Measurements from ENCODE around the gene SPDYE18.
"Not testable (repeated sequence)": the region's sequence is repeated elsewhere in the genome, so short reads cannot be mapped to it uniquely, and the experiment has no call there.

DNA sequence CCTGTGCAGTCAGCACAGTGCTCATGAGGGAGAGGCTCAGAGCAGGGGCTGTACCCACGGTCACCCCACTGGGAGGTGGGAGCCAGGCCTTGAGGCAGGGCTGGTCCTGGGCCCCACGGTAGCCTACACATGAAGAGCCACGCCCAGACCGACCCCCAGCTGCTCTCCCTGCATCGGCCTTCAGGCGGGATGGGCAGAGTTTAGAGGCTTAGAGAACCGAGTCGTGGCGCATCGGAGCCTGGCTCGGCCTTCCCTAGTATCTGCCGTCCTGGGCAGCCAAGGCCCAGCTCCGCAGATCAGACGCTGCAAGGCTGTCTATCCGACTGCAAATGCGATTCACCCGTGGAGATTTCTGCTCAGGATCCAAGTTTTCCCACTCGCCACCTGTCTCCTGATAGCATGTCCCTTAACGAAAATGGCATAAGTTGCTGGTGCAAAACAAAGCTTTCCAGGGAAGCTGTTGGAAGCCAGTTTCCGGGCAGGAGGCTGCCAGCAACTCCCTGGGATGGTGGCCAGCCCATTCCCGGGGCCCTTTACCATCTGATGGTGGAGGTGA lies 59.6 kb downstream of the SPDYE18 start:
- TF ChIP-seq, protein P1, sequence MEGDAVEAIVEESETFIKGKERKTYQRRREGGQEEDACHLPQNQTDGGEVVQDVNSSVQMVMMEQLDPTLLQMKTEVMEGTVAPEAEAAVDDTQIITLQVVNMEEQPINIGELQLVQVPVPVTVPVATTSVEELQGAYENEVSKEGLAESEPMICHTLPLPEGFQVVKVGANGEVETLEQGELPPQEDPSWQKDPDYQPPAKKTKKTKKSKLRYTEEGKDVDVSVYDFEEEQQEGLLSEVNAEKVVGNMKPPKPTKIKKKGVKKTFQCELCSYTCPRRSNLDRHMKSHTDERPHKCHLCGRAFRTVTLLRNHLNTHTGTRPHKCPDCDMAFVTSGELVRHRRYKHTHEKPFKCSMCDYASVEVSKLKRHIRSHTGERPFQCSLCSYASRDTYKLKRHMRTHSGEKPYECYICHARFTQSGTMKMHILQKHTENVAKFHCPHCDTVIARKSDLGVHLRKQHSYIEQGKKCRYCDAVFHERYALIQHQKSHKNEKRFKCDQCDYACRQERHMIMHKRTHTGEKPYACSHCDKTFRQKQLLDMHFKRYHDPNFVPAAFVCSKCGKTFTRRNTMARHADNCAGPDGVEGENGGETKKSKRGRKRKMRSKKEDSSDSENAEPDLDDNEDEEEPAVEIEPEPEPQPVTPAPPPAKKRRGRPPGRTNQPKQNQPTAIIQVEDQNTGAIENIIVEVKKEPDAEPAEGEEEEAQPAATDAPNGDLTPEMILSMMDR (IDR thresholded peaks at IDR 0.05), result not testable (repeated sequence)
- TF ChIP-seq POLR2A (IDR thresholded peaks at IDR 0.05), result not testable (repeated sequence)

All from breast epithelium (tissue), 3 donors.